ENCODE measurements around the gene GMPPA. TPM values are rescaled to one million over a fixed set of nuclear protein-coding genes. Genes with fewer than 3 reads are reported as not detected.
A peak's percentile ranks its signal among the peaks of the same experiment; 100 is the strongest.

GMPPA gene
- total RNA-seq, 1 experiment from 2014 or later: 22.1 TPM

- no peak for DNase-seq
- Histone ChIP-seq H3K9me3 (replicated peaks) (no peaks in the 10 kb centered on the region), H3K27me3 (no peaks in the 10 kb centered on the region), H3K4me3 (no peak overlapping the region), H3K36me3 (no peaks in the 10 kb centered on the region), H3K4me1 (peaks cover 6% of the 10 kb centered on the region; the same call in 1 of the 2 replicates), H3K27ac (no peak overlapping the region)
Observed at GRCh38 chr2:219549619-219550018, 50.9 kb downstream of the GMPPA start.

- H3K27me3 ChIP-seq: no peaks in the 10 kb centered on the region
- H3K36me3 ChIP-seq: no peaks in the 10 kb centered on the region
- no peak for DNase-seq
- peak overlapping the region; percentile 41; the same call in 1 of the 2 replicates for H3K27ac ChIP-seq
- H3K4me3 ChIP-seq: peak overlapping the region; percentile 72
- H3K9me3 ChIP-seq (replicated peaks): no peaks in the 10 kb centered on the region
- H3K4me1 ChIP-seq: peaks cover 6% of the 10 kb centered on the region; the same call in 1 of the 2 replicates
Observed at GRCh38 chr2:219551441-219552381, 53.0 kb downstream of the GMPPA start.

GRCh38 chr2:219552382-219553167 is 53.9 kb downstream of the GMPPA start:
- Histone ChIP-seq H3K27ac (peak overlapping the region; percentile 41; the same call in 1 of the 2 replicates), H3K9me3 (replicated peaks) (no peaks in the 10 kb centered on the region)

GRCh38 chr2:219553168-219553417 is 54.4 kb downstream of the GMPPA start:
- Histone ChIP-seq H3K4me3 (peak overlapping the region; percentile 72), H3K36me3 (no peaks in the 10 kb centered on the region), H3K9me3 (replicated peaks) (no peaks in the 10 kb centered on the region), H3K27me3 (no peaks in the 10 kb centered on the region), H3K27ac (no peak overlapping the region), H3K4me1 (peaks cover 6% of the 10 kb centered on the region; the same call in 1 of the 2 replicates)
- DNase-seq: no peak

More at GRCh38 chr2:219552382-219553167, 53.9 kb downstream of the GMPPA start:
- Histone ChIP-seq H3K4me1 (peaks cover 6% of the 10 kb centered on the region; the same call in 1 of the 2 replicates), H3K4me3 (peak overlapping the region; percentile 72), H3K36me3 (no peaks in the 10 kb centered on the region), H3K27me3 (no peaks in the 10 kb centered on the region)
- DNase-seq: peak; percentile 89 to 90

GRCh38 chr2:219553463-219553963 is 54.8 kb downstream of the GMPPA start:
- no peaks in the 10 kb centered on the region for H3K27me3 ChIP-seq

GRCh38 chr2:219554350-219554749 is 55.7 kb downstream of the GMPPA start:
- no peaks in the 10 kb centered on the region for H3K36me3 ChIP-seq
- H3K4me3 ChIP-seq: no peak overlapping the region

More at GRCh38 chr2:219553463-219553963, 54.8 kb downstream of the GMPPA start:
- DNase-seq: no peak
- Histone ChIP-seq H3K27ac (no peak overlapping the region), H3K4me3 (no peak overlapping the region), H3K9me3 (replicated peaks) (no peaks in the 10 kb centered on the region), H3K36me3 (no peaks in the 10 kb centered on the region), H3K4me1 (peaks cover 6% of the 10 kb centered on the region; the same call in 1 of the 2 replicates)

GRCh38 chr2:219555956-219556355 is 57.3 kb downstream of the GMPPA start:
- no peak overlapping the region for H3K4me3 ChIP-seq
- no peaks in the 10 kb centered on the region for H3K9me3 ChIP-seq (replicated peaks)
- H3K27ac ChIP-seq: no peak overlapping the region
- no peak for DNase-seq
- H3K36me3 ChIP-seq: no peaks in the 10 kb centered on the region
- H3K4me1 ChIP-seq: peaks cover 16% of the 10 kb centered on the region
- no peaks in the 10 kb centered on the region for H3K27me3 ChIP-seq

More at GRCh38 chr2:219554350-219554749, 55.7 kb downstream of the GMPPA start:
- peaks cover 6% of the 10 kb centered on the region; the same call in 1 of the 2 replicates for H3K4me1 ChIP-seq
- H3K27me3 ChIP-seq: no peaks in the 10 kb centered on the region
- DNase-seq: no peak
- no peak overlapping the region for H3K27ac ChIP-seq
- H3K9me3 ChIP-seq (replicated peaks): no peaks in the 10 kb centered on the region

- DNase-seq: no peak
- H3K36me3 ChIP-seq: no peaks in the 10 kb centered on the region
- H3K27ac ChIP-seq: no peak overlapping the region
- H3K9me3 ChIP-seq (replicated peaks): no peaks in the 10 kb centered on the region
- H3K27me3 ChIP-seq: no peaks in the 10 kb centered on the region
- peaks cover 19% of the 10 kb centered on the region for H3K4me1 ChIP-seq
- H3K4me3 ChIP-seq: no peak overlapping the region
Observed at GRCh38 chr2:219556413-219556812, 57.7 kb downstream of the GMPPA start.

Other genes with a start within 250 kb of the GMPPA start
- 0.08 TPM in 1 of 2 replicates, not detected in the other for gene TUBA4B, start 245.6 kb upstream of the GMPPA start, total RNA-seq (2014; rRNA removed; shearing (Covaris generic))
- gene TUBA4A, start 245.0 kb upstream of the GMPPA start, total RNA-seq (2014; rRNA removed; shearing (Covaris generic)): 188 and 197 TPM in 2 replicates
- 16.8 and 19.4 TPM in 2 replicates for gene DNAJB2, start 219.5 kb upstream of the GMPPA start, total RNA-seq (2014; rRNA removed; shearing (Covaris generic))
- not detected in 2 replicates for gene PTPRN, start 189.5 kb upstream of the GMPPA start, total RNA-seq (2014; rRNA removed; shearing (Covaris generic))
- not detected in 2 replicates for gene RESP18, start 166.1 kb upstream of the GMPPA start, total RNA-seq (2014; rRNA removed; shearing (Covaris generic))
- 29.5 and 33.1 TPM in 2 replicates for gene DNPEP, start 111.0 kb upstream of the GMPPA start, total RNA-seq (2014; rRNA removed; shearing (Covaris generic))
- 331 and 376 TPM in 2 replicates for gene DES, start 80.5 kb upstream of the GMPPA start, total RNA-seq (2014; rRNA removed; shearing (Covaris generic))
- 21.3 and 26.2 TPM in 2 replicates for gene SPEG, start 64.0 kb upstream of the GMPPA start, total RNA-seq (2014; rRNA removed; shearing (Covaris generic))
- 0.46 and 0.67 TPM in 2 replicates for gene ASIC4, start 15.6 kb downstream of the GMPPA start, total RNA-seq (2014; rRNA removed; shearing (Covaris generic))
- gene CHPF, start 44.9 kb downstream of the GMPPA start, total RNA-seq (2014; rRNA removed; shearing (Covaris generic)): 41.8 and 44.0 TPM in 2 replicates
- 8.1 and 8.2 TPM in 2 replicates for gene TMEM198, start 45.1 kb downstream of the GMPPA start, total RNA-seq (2014; rRNA removed; shearing (Covaris generic))
- 67.8 and 71.6 TPM in 2 replicates for gene OBSL1, start 72.6 kb downstream of the GMPPA start, total RNA-seq (2014; rRNA removed; shearing (Covaris generic))
- 0.65 and 1.4 TPM in 2 replicates for gene INHA, start 73.4 kb downstream of the GMPPA start, total RNA-seq (2014; rRNA removed; shearing (Covaris generic))
- gene STK11IP, start 99.0 kb downstream of the GMPPA start, total RNA-seq (2014; rRNA removed; shearing (Covaris generic)): 11.0 and 20.2 TPM in 2 replicates
- gene SLC4A3, start 128.7 kb downstream of the GMPPA start, total RNA-seq (2014; rRNA removed; shearing (Covaris generic)): 0.76 and 1.3 TPM in 2 replicates